ENCODE results near the gene ZFYVE28.

DNA sequence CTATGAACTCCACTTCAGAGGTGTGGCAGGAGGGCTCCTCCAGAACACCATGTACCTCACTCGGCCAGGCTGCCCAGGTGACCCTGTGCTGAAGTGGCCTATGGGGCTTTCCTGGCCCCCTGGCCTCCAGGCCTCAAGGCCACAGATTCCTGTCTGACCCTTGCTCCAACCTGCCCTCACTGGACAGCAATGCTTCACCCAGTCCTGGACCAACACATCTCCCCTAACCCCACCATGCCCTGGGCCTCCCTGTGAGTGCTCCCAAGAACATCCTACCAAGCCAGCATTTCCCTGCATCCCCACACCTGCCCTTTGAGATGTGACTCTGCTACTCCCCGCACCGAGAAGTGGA is 10.5 kb downstream of the ZFYVE28 start:
- TF ChIP-seq GATA2 (IDR thresholded peaks at IDR 0.05; ENCODE audit: low read depth, low read length) = no peak
- TF ChIP-seq GATA3 (IDR thresholded peaks at IDR 0.05; ENCODE audit: low read depth, low read length) = no peak

Data from SH-SY5Y (cell line).